Measurements from ENCODE around the gene ACSS2. TPM values are rescaled to one million over a fixed set of nuclear protein-coding genes. Genes with fewer than 3 reads are reported as not detected.

Gene ACSS2
- total RNA-seq, 1 donor from 2014 or later = 131 TPM

DNA sequence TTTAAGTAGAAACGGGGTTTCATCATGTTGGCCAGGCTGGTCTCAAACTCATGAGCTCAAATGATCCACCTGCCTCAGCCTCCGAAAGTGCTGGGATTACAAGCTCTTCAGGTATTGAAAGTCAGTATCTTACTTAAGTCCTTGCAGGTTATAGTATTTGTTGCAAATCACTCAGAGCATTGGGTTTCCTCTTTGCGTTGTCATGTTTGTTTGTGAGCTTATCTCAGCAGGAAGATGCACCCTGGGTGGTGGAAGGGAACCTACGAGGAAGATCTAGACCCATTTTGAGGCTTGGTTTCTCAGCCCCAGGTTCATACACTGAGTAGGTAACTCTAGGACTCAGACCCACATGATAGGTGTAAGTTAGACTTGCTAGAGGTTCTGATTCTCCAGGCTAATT is 97.8 kb downstream of the ACSS2 start:
- Histone ChIP-seq H3K4me1 (no peaks in the 10 kb centered on the region), H3K4me3 (no peak overlapping the region), H3K36me3 (no peaks in the 10 kb centered on the region), H3K27me3 (ENCODE audit: low read depth) (no peaks in the 10 kb centered on the region), H3K9me3 (no peaks in the 10 kb centered on the region), H3K27ac (no peak overlapping the region)
- TF ChIP-seq, protein P1, sequence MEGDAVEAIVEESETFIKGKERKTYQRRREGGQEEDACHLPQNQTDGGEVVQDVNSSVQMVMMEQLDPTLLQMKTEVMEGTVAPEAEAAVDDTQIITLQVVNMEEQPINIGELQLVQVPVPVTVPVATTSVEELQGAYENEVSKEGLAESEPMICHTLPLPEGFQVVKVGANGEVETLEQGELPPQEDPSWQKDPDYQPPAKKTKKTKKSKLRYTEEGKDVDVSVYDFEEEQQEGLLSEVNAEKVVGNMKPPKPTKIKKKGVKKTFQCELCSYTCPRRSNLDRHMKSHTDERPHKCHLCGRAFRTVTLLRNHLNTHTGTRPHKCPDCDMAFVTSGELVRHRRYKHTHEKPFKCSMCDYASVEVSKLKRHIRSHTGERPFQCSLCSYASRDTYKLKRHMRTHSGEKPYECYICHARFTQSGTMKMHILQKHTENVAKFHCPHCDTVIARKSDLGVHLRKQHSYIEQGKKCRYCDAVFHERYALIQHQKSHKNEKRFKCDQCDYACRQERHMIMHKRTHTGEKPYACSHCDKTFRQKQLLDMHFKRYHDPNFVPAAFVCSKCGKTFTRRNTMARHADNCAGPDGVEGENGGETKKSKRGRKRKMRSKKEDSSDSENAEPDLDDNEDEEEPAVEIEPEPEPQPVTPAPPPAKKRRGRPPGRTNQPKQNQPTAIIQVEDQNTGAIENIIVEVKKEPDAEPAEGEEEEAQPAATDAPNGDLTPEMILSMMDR (IDR thresholded peaks at IDR 0.05) = no peak
- no peak for ATAC-seq
- intact Hi-C loops (cut with DNase I) = no loop called here
- no peak for DNase-seq

DNA sequence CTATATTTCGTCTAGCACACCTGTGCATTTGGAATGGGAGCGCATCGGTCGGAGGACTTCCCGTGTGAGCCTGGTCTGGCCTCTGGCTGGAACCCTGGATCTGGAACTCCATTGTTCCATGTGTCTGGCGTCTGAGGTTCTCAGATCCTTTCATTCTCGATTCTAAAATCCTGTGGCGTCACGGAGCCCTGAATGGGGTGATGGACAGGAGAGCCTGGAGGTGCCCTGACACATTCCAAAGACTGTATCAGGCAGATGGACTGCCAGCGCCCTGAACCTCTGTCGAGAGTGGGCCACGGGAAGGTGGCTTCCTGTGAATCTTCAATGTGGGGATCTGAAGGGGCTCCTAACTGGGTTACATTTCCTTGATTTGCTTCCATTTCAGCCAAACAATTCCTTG is 99.9 kb downstream of the ACSS2 start:
- H3K27ac ChIP-seq = no peak overlapping the region
- no peaks in the 10 kb centered on the region for H3K9me3 ChIP-seq
- H3K4me3 ChIP-seq = no peak overlapping the region
- TF ChIP-seq, protein P1 (IDR thresholded peaks at IDR 0.05) = no peak
- H3K27me3 ChIP-seq (ENCODE audit: low read depth) = no peaks in the 10 kb centered on the region
- no peaks in the 10 kb centered on the region for H3K4me1 ChIP-seq
- intact Hi-C loops (cut with DNase I) = no loop called here
- DNase-seq (no peak), ATAC-seq (no peak)
- H3K36me3 ChIP-seq = no peaks in the 10 kb centered on the region

Other genes starting within 250 kb of the ACSS2 start
- 13.8 TPM for gene PIGU, start 199.5 kb upstream of the ACSS2 start, total RNA-seq
- gene TP53INP2, start 172.3 kb upstream of the ACSS2 start, total RNA-seq = 13.6 TPM
- 27.1 TPM for gene NCOA6, start 51.0 kb upstream of the ACSS2 start, total RNA-seq
- 24.0 TPM for gene GGT7, start 3.8 kb upstream of the ACSS2 start, total RNA-seq
- gene GSS, start 79.2 kb downstream of the ACSS2 start, total RNA-seq = 28.8 TPM
- gene MYH7B, start 79.3 kb downstream of the ACSS2 start, total RNA-seq = 0.56 TPM
- gene TRPC4AP, start 216.2 kb downstream of the ACSS2 start, total RNA-seq = 63.2 TPM